Endothelial cell (in vitro differentiated cells): ENCODE measurements around the gene GPR153. TPM values are rescaled to one million over a fixed set of nuclear protein-coding genes. Genes with fewer than 3 reads are reported as not detected.

Experiments
- DNase-seq: peaks from one replicate; pipeline ENCODE4 v3.0.0; 2021; ENCODE audit warnings: low spot score
- H3K27ac Mint-ChIP-seq: one replicate; pipeline ENCODE4 v1.8.0; 2021; ENCODE audit warnings: mixed read lengths, inconsistent platforms; ENCODE audit not compliant: unreplicated experiment
- H3K27me3 Mint-ChIP-seq: one replicate; pipeline ENCODE4 v1.8.0; 2021; ENCODE audit warnings: mild to moderate bottlenecking, moderate library complexity, mixed read lengths, inconsistent platforms; ENCODE audit not compliant: unreplicated experiment
- H3K36me3 Mint-ChIP-seq: one replicate; pipeline ENCODE4 v1.8.0; 2021; ENCODE audit warnings: mild to moderate bottlenecking, low read depth, mixed read lengths, inconsistent platforms; ENCODE audit not compliant: unreplicated experiment
- H3K4me1 Mint-ChIP-seq: one replicate; pipeline ENCODE4 v1.8.0; 2021; ENCODE audit warnings: mild to moderate bottlenecking, mixed read lengths, inconsistent platforms; ENCODE audit not compliant: unreplicated experiment
- H3K4me3 Mint-ChIP-seq: one replicate; pipeline ENCODE4 v1.8.0; 2021; ENCODE audit warnings: mild to moderate bottlenecking, mixed read lengths, inconsistent platforms; ENCODE audit not compliant: unreplicated experiment
- H3K9me3 Mint-ChIP-seq: one replicate; pipeline ENCODE4 v1.8.0; 2021; ENCODE audit warnings: mixed read lengths, inconsistent platforms; ENCODE audit not compliant: unreplicated experiment
- CTCF ChIP-seq: fragments of 200-600 bp; sonication (generic); IDR thresholded peaks from one replicate; pipeline ENCODE4 v1.5.0; 2021; ENCODE audit warnings: antibody characterized with exemption; ENCODE audit not compliant: unreplicated experiment
- total RNA-seq: library from RNA; stranded (reverse); fragmentation: NEBNext Ultra II Directional; extraction: Animal tissue kit (Norgen Biotek cat#: 25700); gene quantifications from one replicate; pipeline ENCODE4 v1.2.1, GENCODE V29; 2021; ENCODE audit not compliant: unreplicated experiment

GPR153 gene
- total RNA-seq, 1 donor from 2014 or later: 3.0 TPM

- H3K4me1 Mint-ChIP-seq: no peaks in the 10 kb centered on the region
These were observed 12.5 kb upstream of the GPR153 start for GRCh38 chr1:6273380-6273891.

GRCh38 chr1:6272868-6273267 lies 12.0 kb upstream of the GPR153 start:
- Mint-ChIP-seq H3K9me3 (no peaks in the 10 kb centered on the region), H3K27ac (no peak overlapping the region), H3K27me3 (peaks cover 10% of the 10 kb centered on the region), H3K4me1 (no peaks in the 10 kb centered on the region), H3K36me3 (no peaks in the 10 kb centered on the region), H3K4me3 (no peak overlapping the region)
- TF ChIP-seq CTCF: no peak
- no peak for DNase-seq

More at GRCh38 chr1:6273380-6273891, 12.5 kb upstream of the GPR153 start:
- peaks cover 9% of the 10 kb centered on the region for H3K27me3 Mint-ChIP-seq
- H3K9me3 Mint-ChIP-seq: no peaks in the 10 kb centered on the region
- no peak for DNase-seq
- no peak overlapping the region for H3K4me3 Mint-ChIP-seq
- no peak overlapping the region for H3K27ac Mint-ChIP-seq
- peaks cover under 1% of the 10 kb centered on the region for H3K36me3 Mint-ChIP-seq
- TF ChIP-seq CTCF: no peak

DNA sequence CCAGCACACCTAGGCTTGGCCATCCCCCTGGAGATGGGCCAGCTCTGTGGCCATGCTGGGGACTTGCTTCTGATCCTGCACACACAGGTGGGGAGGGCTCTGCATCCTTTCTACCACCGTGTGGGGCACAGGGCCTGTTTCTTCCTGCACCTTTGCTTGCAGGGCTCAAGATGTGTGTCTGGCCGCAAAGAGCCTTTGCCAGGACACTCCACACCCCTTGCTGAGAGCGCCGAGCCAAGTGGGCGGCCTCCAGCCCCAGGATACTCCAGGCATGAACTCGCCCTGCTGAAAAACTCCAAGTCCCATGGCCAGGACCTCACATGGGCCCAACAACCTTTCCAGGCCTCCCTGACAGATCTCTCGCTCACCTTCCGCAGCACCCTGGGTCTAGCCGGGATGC lies 11.6 kb upstream of the GPR153 start:
- TF ChIP-seq CTCF: no peak
- DNase-seq: no peak
- Mint-ChIP-seq H3K27me3 (peaks cover 11% of the 10 kb centered on the region), H3K9me3 (no peaks in the 10 kb centered on the region), H3K4me1 (no peaks in the 10 kb centered on the region), H3K4me3 (no peak overlapping the region), H3K27ac (no peak overlapping the region), H3K36me3 (no peaks in the 10 kb centered on the region)

- peaks cover 9% of the 10 kb centered on the region for H3K27me3 Mint-ChIP-seq
- no peak overlapping the region for H3K4me3 Mint-ChIP-seq
- no peaks in the 10 kb centered on the region for H3K9me3 Mint-ChIP-seq
- no peak overlapping the region for H3K27ac Mint-ChIP-seq
- no peak for TF ChIP-seq CTCF
- DNase-seq: no peak
- no peaks in the 10 kb centered on the region for H3K36me3 Mint-ChIP-seq
- no peaks in the 10 kb centered on the region for H3K4me1 Mint-ChIP-seq
These were observed 10.7 kb upstream of the GPR153 start for GRCh38 chr1:6271554-6271953.

GRCh38 chr1:6271006-6271405 lies 10.1 kb upstream of the GPR153 start:
- Mint-ChIP-seq H3K9me3 (no peaks in the 10 kb centered on the region), H3K27me3 (peaks cover 9% of the 10 kb centered on the region), H3K4me3 (no peak overlapping the region), H3K36me3 (no peaks in the 10 kb centered on the region), H3K27ac (peak overlapping the region; percentile 24), H3K4me1 (no peaks in the 10 kb centered on the region)
- no peak for TF ChIP-seq CTCF
- no peak for DNase-seq
